SK-MEL-5 (cell line): ENCODE results near the gene GMPR2. TPM values are rescaled to one million over a fixed set of nuclear protein-coding genes. Genes with fewer than 3 reads are reported as not detected.
A peak's percentile ranks its signal among the peaks of the same experiment; 100 is the strongest.

Experiments used
- DNase-seq: peaks from one replicate; pipeline ENCODE4 v3.0.0-alpha.2; 2016; ENCODE audit warnings: low read depth, low spot score
- in situ Hi-C: cut with HindIII; loops from 2 replicates; pipeline ENCODE4 v1.10.0; 2016; ENCODE audit warnings: low sequenced_read_pairs, high pct_unique_total_duplicates, low pct_unique_long_range_greater_than_20kb
- total RNA-seq: library from RNA; depleted of rRNA; stranded (reverse); fragments of >200 nt; shearing (Covaris generic); gene quantifications from 2 replicates; pipeline ENCODE4 v1.2.3, GENCODE V29; 2014

Gene GMPR2
- total RNA-seq, 1 experiment from 2014 or later = 56.3 TPM

- no peak for DNase-seq
- in situ Hi-C loops = no loop called here
These were observed 37.9 kb downstream of the GMPR2 start for GRCh38 chr14:24270537-24271133.

GRCh38 chr14:24271134-24271833 is 38.6 kb downstream of the GMPR2 start, which contains the start of gene RABGGTA:
Gene RABGGTA (minus strand): TSS chr14:24271597. CDS start chr14:24271115, 482 bp downstream.
- in situ Hi-C loops = no loop called here
- peak; percentile 82 for DNase-seq

GRCh38 chr14:24271834-24272263 is 39.1 kb downstream of the GMPR2 start:
- DNase-seq = no peak
- in situ Hi-C loops = no loop called here

GRCh38 chr14:24272467-24272866 is 39.7 kb downstream of the GMPR2 start:
- in situ Hi-C loops = no loop called here
- no peak for DNase-seq

- DNase-seq = peak; percentile 14
- in situ Hi-C loops = no loop called here
These were observed 40.8 kb downstream of the GMPR2 start for GRCh38 chr14:24273422-24273998.

- in situ Hi-C loops = no loop called here
These were observed 41.4 kb downstream of the GMPR2 start for GRCh38 chr14:24274101-24274543.

GRCh38 chr14:24277071-24277470 is 44.3 kb downstream of the GMPR2 start:
- in situ Hi-C loops = no loop called here
- DNase-seq = no peak

More at GRCh38 chr14:24274101-24274543, 41.4 kb downstream of the GMPR2 start:
- DNase-seq = no peak

GRCh38 chr14:24277606-24278321 is 45.0 kb downstream of the GMPR2 start:
- in situ Hi-C loops = no loop called here
- DNase-seq = no peak

- in situ Hi-C loops = no loop called here
- DNase-seq = no peak
These were observed 45.7 kb downstream of the GMPR2 start for GRCh38 chr14:24278424-24278823.

GRCh38 chr14:24279301-24280186 is 46.8 kb downstream of the GMPR2 start:
- peak; percentile 62 for DNase-seq
- in situ Hi-C loops = no loop called here

- in situ Hi-C loops = no loop called here
These were observed 48.2 kb downstream of the GMPR2 start for GRCh38 chr14:24280797-24281460.

GRCh38 chr14:24281636-24282035 is 48.9 kb downstream of the GMPR2 start:
- DNase-seq = no peak
- in situ Hi-C loops = no loop called here

More at GRCh38 chr14:24280797-24281460, 48.2 kb downstream of the GMPR2 start:
- no peak for DNase-seq

- DNase-seq = no peak
- in situ Hi-C loops = no loop called here
These were observed 50.0 kb downstream of the GMPR2 start for GRCh38 chr14:24282736-24283135.

GRCh38 chr14:24283796-24284460 is 51.2 kb downstream of the GMPR2 start:
- no peak for DNase-seq
- in situ Hi-C loops = no loop called here

- no peak for DNase-seq
- in situ Hi-C loops = no loop called here
These were observed 51.8 kb downstream of the GMPR2 start for GRCh38 chr14:24284501-24285035.

GRCh38 chr14:24285351-24285750 is 52.6 kb downstream of the GMPR2 start:
- DNase-seq = no peak
- in situ Hi-C loops = no loop called here
